H54 (cell line): ENCODE measurements around the gene SIX5.

ENCODE experiments used
- DNase-seq: peaks from one replicate; pipeline ENCODE4 v3.0.0; 2011; ENCODE audit warnings: low spot score, mixed read lengths; ENCODE audit not compliant: insufficient read length
- FAIRE-seq: peaks from 3 replicates; lab custom pipeline; 2011; peaks lifted over from hg19 to GRCh38; lab: Jason Lieb, UNC
- POLR2A ChIP-seq: IDR thresholded peaks from 2 replicates; pipeline ENCODE4 v1.6.1; 2011; ENCODE audit warnings: low read depth, mild to moderate bottlenecking, low read length

SIX5 gene

GRCh38 chr19:45774765-45775164, 5.7 kb upstream of the SIX5 start:
- DNase-seq (no peak), FAIRE-seq (no peak)
- no peak for TF ChIP-seq POLR2A

- FAIRE-seq (no peak), DNase-seq (no peak)
- no peak for TF ChIP-seq POLR2A
These were observed 4.3 kb upstream of the SIX5 start for GRCh38 chr19:45773384-45773783.

- no peak for TF ChIP-seq POLR2A
- no peak for DNase-seq
- no peak for FAIRE-seq
These were observed 3.9 kb upstream of the SIX5 start for GRCh38 chr19:45772912-45773311.

- DNase-seq (no peak), FAIRE-seq (no peak)
- no peak for TF ChIP-seq POLR2A
These were observed 3.2 kb upstream of the SIX5 start for GRCh38 chr19:45772130-45772840.

GRCh38 chr19:45771311-45771933, 2.4 kb upstream of the SIX5 start:
- no peak for FAIRE-seq

GRCh38 chr19:45770192-45771101, 1.4 kb upstream of the SIX5 start:
- FAIRE-seq (peak; percentile 67), DNase-seq (peak; percentile 86)
- TF ChIP-seq POLR2A: 0 out of 2 replicates have a peak, but pooled peaks have one; percentile 7

More at GRCh38 chr19:45771311-45771933, 2.4 kb upstream of the SIX5 start:
- no peak for DNase-seq
- TF ChIP-seq POLR2A: no peak

- no peak for TF ChIP-seq POLR2A
- DNase-seq: no peak
- FAIRE-seq: no peak
These were observed 754 bp upstream of the SIX5 start for GRCh38 chr19:45769821-45770191.

GRCh38 chr19:45768655-45768983, 433 bp downstream of the SIX5 start:
- no peak for FAIRE-seq
- no peak for TF ChIP-seq POLR2A
- DNase-seq: peak; percentile 40

GRCh38 chr19:45767881-45768654, 984 bp downstream of the SIX5 start:
- FAIRE-seq: no peak
- peak; percentile 40 for DNase-seq
- 0 out of 2 replicates have a peak, but pooled peaks have one; percentile 14 for TF ChIP-seq POLR2A

- no peak for FAIRE-seq
- TF ChIP-seq POLR2A: no peak
These were observed 1.6 kb downstream of the SIX5 start for GRCh38 chr19:45767410-45767880.

GRCh38 chr19:45766869-45767346, 2.1 kb downstream of the SIX5 start:
- FAIRE-seq: no peak

More at GRCh38 chr19:45767410-45767880, 1.6 kb downstream of the SIX5 start:
- peak; percentile 73 for DNase-seq

GRCh38 chr19:45766296-45766868, 2.7 kb downstream of the SIX5 start:
- TF ChIP-seq POLR2A: no peak
- DNase-seq: no peak
- FAIRE-seq: no peak

More at GRCh38 chr19:45766869-45767346, 2.1 kb downstream of the SIX5 start:
- DNase-seq: no peak
- no peak for TF ChIP-seq POLR2A

- no peak for TF ChIP-seq POLR2A
- no peak for DNase-seq
- no peak for FAIRE-seq
These were observed 3.3 kb downstream of the SIX5 start for GRCh38 chr19:45765702-45766295.
